Thymus (tissue), 11 donors: ENCODE results near the gene UBE2E3. TPM values are rescaled to one million over a fixed set of nuclear protein-coding genes. Genes with fewer than 3 reads are reported as not detected.

Experiments used
- DNase-seq, 9 donors: peaks; one replicate each; pipeline ENCODE4 v3.0.0-alpha.2; 2013; ENCODE audit warnings: low spot score in 9 of 9, low read depth in 6 of 9, missing footprints in 1 of 9
- H3K27ac ChIP-seq, 2 donors: one replicate each; pipeline ENCODE4 v1.5.1; 2013; ENCODE audit warnings: control low read depth in 1 of 2, low read depth in 1 of 2, low read length in 1 of 2, mild to moderate bottlenecking in 1 of 2, moderate library complexity in 1 of 2
- H3K27me3 ChIP-seq, 2 donors: one replicate each; pipeline ENCODE4 v1.5.1; 2013; ENCODE audit warnings: low read length in 1 of 2; ENCODE audit not compliant: control insufficient read depth in 2 of 2, insufficient read depth in 1 of 2
- H3K36me3 ChIP-seq, 2 donors: one replicate each; pipeline ENCODE4 v1.5.1; 2013; ENCODE audit warnings: low read length in 1 of 2, mild to moderate bottlenecking in 1 of 2, moderate library complexity in 1 of 2; ENCODE audit not compliant: control insufficient read depth in 2 of 2, insufficient read depth in 2 of 2
- H3K4me1 ChIP-seq, 2 donors: one replicate each; pipeline ENCODE4 v1.5.1; 2013; ENCODE audit warnings: low read length in 2 of 2; ENCODE audit not compliant: control insufficient read depth in 2 of 2, insufficient read depth in 2 of 2
- H3K4me3 ChIP-seq, 2 donors: one replicate each; pipeline ENCODE4 v1.5.1; 2013; ENCODE audit warnings: low read length in 2 of 2, control low read depth in 1 of 2, mild to moderate bottlenecking in 1 of 2
- H3K9me3 ChIP-seq, 2 donors: one replicate each; pipeline ENCODE4 v1.5.1; 2013; ENCODE audit warnings: low read length in 1 of 2, mild to moderate bottlenecking in 1 of 2; ENCODE audit not compliant: control insufficient read depth in 2 of 2, insufficient read depth in 1 of 2
- WGBS: extraction: QIAGEN DNeasy Blood & Tissue Kit; methylation state at CpG from one replicate; pipeline ENCODE4 v1.1.7; 2013; 5-methylcytosine and 5-hydroxymethylcytosine counted together
- polyA plus RNA-seq: library from polyadenylated mRNA; stranded (reverse); fragments of 200-250 nt; gene quantifications from one replicate; pipeline ENCODE4 v1.2.3, GENCODE V29; 2013
- total RNA-seq: library from RNA; stranded (reverse); fragments of 120-200 nt; gene quantifications from one replicate; pipeline ENCODE4 v1.2.4, GENCODE V29; 2013
- donor health status: healthy.

Gene UBE2E3
- total and polyA plus RNA-seq, 2 donors: 55.4 to 93.0 TPM

DNA sequence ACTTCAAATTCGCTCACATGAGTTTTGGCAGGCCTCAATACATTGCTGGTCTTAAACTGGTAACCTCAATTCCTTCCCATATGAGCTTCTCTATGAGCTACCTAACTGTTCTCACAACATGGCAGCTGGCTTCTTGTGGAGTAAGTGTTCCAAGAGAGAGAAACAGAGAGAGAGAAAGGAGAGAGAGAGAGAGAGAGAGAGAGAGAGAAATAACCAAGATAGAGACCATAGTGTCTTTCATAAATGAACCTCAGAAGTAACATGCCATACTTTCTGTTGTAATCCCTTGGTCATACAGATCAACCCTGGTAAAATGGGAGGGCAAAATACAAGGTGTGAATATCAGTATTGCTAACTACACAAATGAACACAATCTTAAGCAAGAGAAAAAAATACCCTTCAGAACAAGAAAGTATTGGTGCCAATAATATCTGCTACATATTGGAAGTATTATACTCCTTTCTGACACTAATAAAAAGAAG is 33.2 kb upstream of the UBE2E3 start:
- Histone ChIP-seq H3K27ac (no peak overlapping the region), H3K4me3 (no peak overlapping the region), H3K36me3 (no peaks in the 10 kb centered on the region), H3K9me3 (no peaks in the 10 kb centered on the region), H3K27me3 (no peaks in the 10 kb centered on the region), H3K4me1 (no peaks in the 10 kb centered on the region)
- no peak for DNase-seq
- 93% methylated on average over 1 of the region's 1 CpG for WGBS

DNA sequence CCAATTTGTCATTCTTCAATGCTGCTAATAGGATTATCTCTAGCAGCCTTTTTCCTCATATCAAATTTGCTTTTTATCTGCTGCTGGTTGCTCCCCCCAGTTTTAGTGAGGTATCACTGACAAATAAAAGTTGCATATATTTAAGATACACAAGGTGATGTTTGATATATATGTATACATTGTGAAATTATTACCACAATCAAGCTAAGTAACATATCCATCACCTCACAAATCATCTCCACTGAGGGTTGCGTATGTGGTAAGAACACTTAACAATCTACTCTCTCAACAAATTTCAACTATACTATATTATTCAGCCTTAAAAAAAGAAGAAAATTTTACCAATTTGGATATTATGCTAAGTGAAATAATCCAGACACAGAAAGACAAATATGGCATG is 30.5 kb upstream of the UBE2E3 start:
- Histone ChIP-seq H3K36me3 (no peaks in the 10 kb centered on the region), H3K27ac (no peak overlapping the region), H3K27me3 (no peaks in the 10 kb centered on the region), H3K4me3 (no peak overlapping the region), H3K9me3 (no peaks in the 10 kb centered on the region), H3K4me1 (no peaks in the 10 kb centered on the region)
- WGBS: 49% methylated on average over 1 of the region's 1 CpG
- no peak for DNase-seq

DNA sequence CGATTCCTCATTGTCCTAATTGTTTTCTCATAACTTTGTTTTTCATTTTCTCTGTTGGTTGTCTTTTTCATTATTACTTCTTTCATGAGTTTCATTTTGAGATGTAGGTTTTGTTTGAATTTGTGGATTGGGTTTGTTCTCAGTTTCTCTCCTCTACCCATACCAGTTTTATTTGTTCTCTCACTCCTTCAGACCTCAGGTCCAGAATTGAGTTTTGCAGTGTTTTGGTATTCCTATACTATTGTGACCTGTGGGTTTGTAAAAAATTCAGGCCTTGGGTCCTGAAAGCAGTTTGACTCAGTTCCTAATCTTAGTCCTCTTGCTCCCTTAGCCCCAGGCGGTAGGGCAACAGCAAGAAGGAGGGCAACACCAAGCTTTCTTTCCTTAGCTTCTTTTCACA is 28.3 kb upstream of the UBE2E3 start:
- H3K9me3 ChIP-seq: no peaks in the 10 kb centered on the region
- DNase-seq: no peak
- H3K4me1 ChIP-seq: no peaks in the 10 kb centered on the region
- no peaks in the 10 kb centered on the region for H3K36me3 ChIP-seq
- H3K27ac ChIP-seq: no peak overlapping the region
- no peak overlapping the region for H3K4me3 ChIP-seq
- 95% methylated on average over 2 of the region's 2 CpGs for WGBS
- no peaks in the 10 kb centered on the region for H3K27me3 ChIP-seq

DNA sequence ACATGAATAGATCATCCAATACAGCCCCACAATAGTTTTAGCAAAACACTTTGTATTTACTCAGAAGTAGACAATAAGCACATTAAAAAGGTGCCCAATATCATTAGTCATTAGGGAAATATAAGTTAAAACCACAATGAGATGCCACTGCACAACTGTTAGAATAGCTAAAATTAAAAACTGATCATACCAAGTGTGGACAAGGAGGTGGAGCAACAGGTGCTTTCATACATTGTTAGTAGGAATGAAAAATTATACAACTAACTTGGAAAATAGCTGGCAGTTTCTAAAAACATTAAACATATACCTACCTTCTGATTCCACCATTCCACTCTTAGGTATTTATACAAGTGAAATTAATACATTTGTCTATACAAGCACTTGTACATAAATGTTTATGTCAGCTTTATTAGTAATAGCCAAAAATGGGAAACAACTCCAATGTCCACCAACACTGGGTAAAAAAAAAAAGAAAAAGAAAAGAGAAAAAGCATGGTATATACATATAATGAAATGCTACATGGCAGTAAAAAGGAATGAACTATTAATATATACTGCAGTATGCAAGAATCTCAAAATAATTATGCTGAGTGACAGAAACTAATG is 27.6 kb upstream of the UBE2E3 start:
- Histone ChIP-seq H3K36me3 (no peaks in the 10 kb centered on the region), H3K4me3 (no peak overlapping the region), H3K27me3 (no peaks in the 10 kb centered on the region), H3K4me1 (no peaks in the 10 kb centered on the region), H3K27ac (no peak overlapping the region), H3K9me3 (no peaks in the 10 kb centered on the region)
- no peak for DNase-seq

DNA sequence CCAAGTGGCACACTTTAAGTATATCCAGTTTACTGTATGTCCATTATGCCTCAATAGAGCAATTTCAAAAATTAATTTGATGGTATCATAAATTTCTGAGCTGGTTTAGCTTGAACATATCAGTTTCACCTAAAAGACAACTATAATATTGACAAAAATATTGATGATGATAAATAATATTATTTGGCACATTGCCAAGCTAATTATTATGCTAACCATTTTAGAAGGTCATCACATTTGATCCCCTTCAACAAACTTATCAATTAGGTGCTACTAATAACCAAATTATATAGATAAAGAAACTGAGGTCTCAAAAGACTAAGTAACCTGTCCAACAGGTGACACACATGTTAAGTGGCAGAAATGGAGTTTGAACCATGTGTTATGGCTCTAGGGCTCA is 26.9 kb upstream of the UBE2E3 start:
- no peak for DNase-seq
- H3K36me3 ChIP-seq: no peaks in the 10 kb centered on the region
- H3K27ac ChIP-seq: no peak overlapping the region
- no peaks in the 10 kb centered on the region for H3K4me1 ChIP-seq
- no peaks in the 10 kb centered on the region for H3K27me3 ChIP-seq
- no peaks in the 10 kb centered on the region for H3K9me3 ChIP-seq
- H3K4me3 ChIP-seq: no peak overlapping the region

DNA sequence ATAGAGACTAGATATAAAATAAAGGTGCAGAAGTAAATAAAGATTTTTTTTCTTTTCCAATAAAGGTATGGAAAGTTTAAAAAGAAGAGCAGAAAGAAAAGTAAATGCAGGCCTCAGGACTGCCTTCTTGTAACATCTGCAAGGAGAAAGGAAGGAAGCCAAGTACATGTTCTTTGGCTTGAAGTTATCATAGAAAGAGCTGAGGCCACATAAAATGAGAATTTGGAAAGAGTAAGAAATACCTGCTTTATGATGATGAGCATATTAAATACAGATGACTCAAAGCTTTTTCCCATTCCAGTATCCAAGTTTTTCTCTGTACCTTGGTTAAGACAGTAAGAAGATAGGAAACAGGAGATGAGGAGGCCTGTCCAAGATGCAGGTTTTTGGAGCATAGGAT is 25.3 kb upstream of the UBE2E3 start:
- Histone ChIP-seq H3K27me3 (no peaks in the 10 kb centered on the region), H3K36me3 (no peaks in the 10 kb centered on the region), H3K4me3 (no peak overlapping the region), H3K27ac (no peak overlapping the region), H3K4me1 (no peaks in the 10 kb centered on the region), H3K9me3 (no peaks in the 10 kb centered on the region)
- DNase-seq: no peak

DNA sequence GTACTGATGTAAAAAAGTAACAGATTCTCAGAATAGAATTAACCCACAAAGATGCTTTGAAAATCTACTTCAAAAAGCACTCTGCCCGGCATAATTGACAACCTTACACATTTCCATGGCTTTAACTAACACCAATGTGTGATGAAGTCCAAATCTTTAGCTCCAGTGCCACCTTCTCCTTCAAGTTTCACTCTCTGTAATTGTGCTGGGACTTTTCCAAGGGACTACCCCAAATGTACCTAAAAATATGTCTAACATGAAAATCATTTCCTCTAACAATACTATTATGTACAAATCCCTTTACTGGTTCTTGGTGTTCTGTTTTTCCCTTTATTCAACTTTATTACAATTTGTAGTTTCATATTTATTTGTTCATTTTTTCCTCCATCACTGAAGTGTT is 20.6 kb upstream of the UBE2E3 start:
- Histone ChIP-seq H3K4me1 (no peaks in the 10 kb centered on the region), H3K9me3 (no peaks in the 10 kb centered on the region), H3K27ac (no peak overlapping the region), H3K4me3 (no peak overlapping the region), H3K27me3 (no peaks in the 10 kb centered on the region), H3K36me3 (no peaks in the 10 kb centered on the region)
- no peak for DNase-seq
- WGBS: 96% methylated on average over 1 of the region's 1 CpG

DNA sequence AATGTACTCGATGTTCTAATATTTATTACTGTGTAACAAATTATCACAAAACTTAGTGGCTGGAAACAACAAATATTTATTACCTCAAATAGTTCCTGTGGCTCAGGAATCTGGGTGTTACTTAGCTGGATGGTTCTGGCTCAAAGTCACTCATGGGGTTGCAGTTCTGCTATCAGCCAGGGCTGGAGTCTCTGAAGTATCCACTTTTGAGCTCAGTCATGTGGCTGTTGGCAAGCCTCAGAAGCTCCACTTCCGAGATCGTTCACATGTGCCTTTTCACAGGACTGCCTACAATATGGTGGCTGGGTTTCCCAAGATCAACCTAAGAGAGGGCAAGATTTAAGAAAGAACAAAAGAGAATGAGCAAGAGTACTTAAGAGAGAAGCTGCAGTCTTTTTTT is 19.4 kb upstream of the UBE2E3 start:
- no peaks in the 10 kb centered on the region for H3K36me3 ChIP-seq
- no peaks in the 10 kb centered on the region for H3K9me3 ChIP-seq
- no peaks in the 10 kb centered on the region for H3K4me1 ChIP-seq
- WGBS: 96% methylated on average over 3 of the region's 3 CpGs
- no peak overlapping the region for H3K4me3 ChIP-seq
- no peak overlapping the region for H3K27ac ChIP-seq
- no peaks in the 10 kb centered on the region for H3K27me3 ChIP-seq
- no peak for DNase-seq

DNA sequence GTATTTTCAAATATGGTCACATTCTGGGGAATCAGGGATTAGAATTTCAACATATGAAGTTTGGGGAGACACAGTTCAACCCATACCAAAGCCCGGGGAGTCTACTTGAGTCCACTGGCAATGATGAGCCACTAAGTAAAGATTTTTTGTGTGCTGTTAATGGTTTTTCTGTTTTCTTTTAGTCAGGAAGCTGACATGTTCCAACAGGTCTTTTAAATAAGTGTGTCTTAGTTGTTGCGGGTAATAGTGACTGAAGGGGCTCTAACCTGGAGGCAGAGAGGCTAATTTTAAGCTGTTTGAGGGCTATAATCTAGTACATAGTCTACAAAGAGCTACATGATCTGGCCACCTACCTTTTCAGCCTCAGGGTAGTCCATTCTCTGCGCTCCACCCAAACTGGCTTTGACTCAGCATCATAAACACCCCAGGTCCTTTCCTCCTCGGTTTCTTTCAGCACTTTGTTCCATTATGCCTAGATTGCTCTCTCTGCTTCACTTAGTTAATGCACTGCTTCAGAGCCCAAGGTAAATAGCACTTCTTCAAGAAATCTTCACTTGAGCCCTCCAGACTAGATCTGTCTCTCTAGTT is 17.6 kb upstream of the UBE2E3 start:
- Histone ChIP-seq H3K27me3 (no peaks in the 10 kb centered on the region), H3K4me3 (no peak overlapping the region), H3K4me1 (no peaks in the 10 kb centered on the region), H3K36me3 (no peaks in the 10 kb centered on the region), H3K27ac (no peak overlapping the region), H3K9me3 (no peaks in the 10 kb centered on the region)
- no peak for DNase-seq
- WGBS: 95% methylated on average over 4 of the region's 4 CpGs
